Measurements from ENCODE around the gene SLC12A6. TPM values are rescaled to one million over a fixed set of nuclear protein-coding genes. Genes with fewer than 3 reads are reported as not detected.

Gene SLC12A6
- total and polyA plus RNA-seq, 8 donors: 25.3 to 47.4 (median 29.7) TPM

DNA sequence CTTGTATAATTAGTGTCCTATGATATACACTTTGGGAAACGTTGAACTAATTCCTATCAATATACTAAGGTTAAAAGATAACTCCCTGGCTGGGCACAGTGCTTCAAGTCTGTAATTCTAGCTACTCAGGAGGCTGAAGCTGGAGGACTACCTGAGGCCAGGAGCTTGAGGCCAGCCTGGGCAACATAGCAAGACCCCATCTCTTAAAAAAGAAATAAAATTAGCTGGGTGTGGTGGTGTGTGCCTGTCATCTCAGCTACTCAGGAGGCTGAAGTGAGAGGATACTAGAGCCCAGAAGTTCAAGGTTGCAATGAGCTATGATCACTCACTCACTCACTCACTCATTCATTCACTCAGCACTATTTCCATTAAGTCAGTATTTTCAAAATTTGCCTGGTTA lies 55.2 kb downstream of the SLC12A6 start:
- DNase-seq: no peak
- H3K9me3 ChIP-seq: no peaks in the 10 kb centered on the region
- TF ChIP-seq, protein P1, sequence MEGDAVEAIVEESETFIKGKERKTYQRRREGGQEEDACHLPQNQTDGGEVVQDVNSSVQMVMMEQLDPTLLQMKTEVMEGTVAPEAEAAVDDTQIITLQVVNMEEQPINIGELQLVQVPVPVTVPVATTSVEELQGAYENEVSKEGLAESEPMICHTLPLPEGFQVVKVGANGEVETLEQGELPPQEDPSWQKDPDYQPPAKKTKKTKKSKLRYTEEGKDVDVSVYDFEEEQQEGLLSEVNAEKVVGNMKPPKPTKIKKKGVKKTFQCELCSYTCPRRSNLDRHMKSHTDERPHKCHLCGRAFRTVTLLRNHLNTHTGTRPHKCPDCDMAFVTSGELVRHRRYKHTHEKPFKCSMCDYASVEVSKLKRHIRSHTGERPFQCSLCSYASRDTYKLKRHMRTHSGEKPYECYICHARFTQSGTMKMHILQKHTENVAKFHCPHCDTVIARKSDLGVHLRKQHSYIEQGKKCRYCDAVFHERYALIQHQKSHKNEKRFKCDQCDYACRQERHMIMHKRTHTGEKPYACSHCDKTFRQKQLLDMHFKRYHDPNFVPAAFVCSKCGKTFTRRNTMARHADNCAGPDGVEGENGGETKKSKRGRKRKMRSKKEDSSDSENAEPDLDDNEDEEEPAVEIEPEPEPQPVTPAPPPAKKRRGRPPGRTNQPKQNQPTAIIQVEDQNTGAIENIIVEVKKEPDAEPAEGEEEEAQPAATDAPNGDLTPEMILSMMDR (IDR thresholded peaks at IDR 0.05): no peak

DNA sequence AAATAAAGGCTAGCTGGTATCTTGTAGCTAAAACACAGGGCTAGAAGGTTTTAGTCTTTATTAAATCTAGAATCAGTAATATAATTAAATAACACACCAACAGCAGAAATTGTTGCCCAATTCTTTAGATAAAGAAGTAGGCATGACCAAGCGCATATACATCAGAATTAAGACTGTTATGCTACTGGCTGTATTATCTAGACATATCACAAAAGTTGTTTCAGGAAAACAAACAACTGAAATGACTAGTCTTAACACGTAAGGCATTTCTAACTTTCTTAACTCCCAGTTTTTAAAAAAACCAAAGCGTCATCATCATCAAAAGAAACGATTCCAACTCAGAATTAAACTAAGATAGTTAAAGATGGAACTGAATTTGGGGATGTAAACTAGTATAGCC lies 57.4 kb downstream of the SLC12A6 start:
- Histone ChIP-seq H3K36me3 (no peaks in the 10 kb centered on the region), H3K4me1 (no peaks in the 10 kb centered on the region), H3K4me3 (no peak overlapping the region), H3K9me3 (no peaks in the 10 kb centered on the region), H3K27me3 (no peaks in the 10 kb centered on the region), H3K27ac (no peak overlapping the region)
- intact Hi-C loops (cut with DNase I): no loop called here
- no peak for DNase-seq
- no peak for ATAC-seq
- TF ChIP-seq, protein P1 (IDR thresholded peaks at IDR 0.05): no peak

More for the DNA sequence above, 55.2 kb downstream of the SLC12A6 start:
- intact Hi-C loops (cut with DNase I): no loop called here
- no peak overlapping the region for H3K27ac ChIP-seq
- no peak overlapping the region for H3K4me3 ChIP-seq
- H3K36me3 ChIP-seq: no peaks in the 10 kb centered on the region
- no peaks in the 10 kb centered on the region for H3K4me1 ChIP-seq
- no peaks in the 10 kb centered on the region for H3K27me3 ChIP-seq
- ATAC-seq: no peak

DNA sequence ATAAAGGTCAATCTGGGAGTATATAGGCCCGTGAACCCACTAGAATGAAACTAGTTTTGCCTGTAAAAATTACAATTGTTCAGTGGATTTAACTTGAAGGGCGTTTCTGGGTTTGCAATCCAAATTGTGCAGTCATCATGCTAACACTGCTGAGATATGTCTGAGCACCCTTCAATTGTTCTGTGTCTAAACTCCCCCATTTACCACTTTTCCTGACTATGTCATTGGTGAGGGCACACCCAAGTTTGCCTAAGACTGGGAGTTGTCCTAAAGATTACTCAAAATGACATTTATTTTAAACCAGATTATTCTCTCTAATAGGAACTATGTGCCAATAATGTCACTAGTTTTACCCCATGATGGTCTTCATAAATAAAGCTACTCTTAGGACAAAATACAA lies 58.2 kb downstream of the SLC12A6 start:
- no peak for ATAC-seq

DNA sequence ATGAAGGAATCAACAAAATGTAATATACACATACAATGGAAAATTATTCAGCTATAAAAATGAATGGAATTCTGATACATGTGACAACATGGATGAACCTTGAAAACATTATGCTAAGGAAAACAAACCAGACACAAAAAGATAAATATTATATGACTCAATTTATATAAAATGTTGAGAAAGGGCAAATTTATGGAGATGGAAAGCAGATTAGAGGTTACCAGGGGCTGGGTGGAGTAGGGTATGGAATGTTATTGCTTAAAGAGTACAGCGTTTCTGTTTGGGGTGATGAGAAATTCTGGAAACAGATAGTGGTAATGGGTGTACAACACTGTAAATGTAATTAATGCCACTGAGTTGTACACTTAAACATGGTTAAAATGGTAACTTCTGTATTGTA lies 61.9 kb downstream of the SLC12A6 start:
- Histone ChIP-seq H3K9me3 (no peaks in the 10 kb centered on the region), H3K27me3 (no peaks in the 10 kb centered on the region), H3K27ac (no peak overlapping the region), H3K4me3 (no peak overlapping the region), H3K36me3 (peaks cover 0 to 5% of the 10 kb centered on the region in 2 donors), H3K4me1 (no peaks in the 10 kb centered on the region)
- intact Hi-C loops (cut with DNase I): no loop called here
- DNase-seq (no peak), ATAC-seq (no peak)
- TF ChIP-seq, protein P1 (IDR thresholded peaks at IDR 0.05): no peak

More for the DNA sequence above, 58.2 kb downstream of the SLC12A6 start:
- no peaks in the 10 kb centered on the region for H3K27me3 ChIP-seq
- no peak overlapping the region for H3K27ac ChIP-seq
- TF ChIP-seq, protein P1 (IDR thresholded peaks at IDR 0.05): no peak
- H3K4me1 ChIP-seq: no peaks in the 10 kb centered on the region
- H3K36me3 ChIP-seq: peaks cover 0 to 2% of the 10 kb centered on the region in 2 donors
- H3K4me3 ChIP-seq: no peak overlapping the region
- intact Hi-C loops (cut with DNase I): no loop called here
- no peak for DNase-seq
- H3K9me3 ChIP-seq: no peaks in the 10 kb centered on the region

DNA sequence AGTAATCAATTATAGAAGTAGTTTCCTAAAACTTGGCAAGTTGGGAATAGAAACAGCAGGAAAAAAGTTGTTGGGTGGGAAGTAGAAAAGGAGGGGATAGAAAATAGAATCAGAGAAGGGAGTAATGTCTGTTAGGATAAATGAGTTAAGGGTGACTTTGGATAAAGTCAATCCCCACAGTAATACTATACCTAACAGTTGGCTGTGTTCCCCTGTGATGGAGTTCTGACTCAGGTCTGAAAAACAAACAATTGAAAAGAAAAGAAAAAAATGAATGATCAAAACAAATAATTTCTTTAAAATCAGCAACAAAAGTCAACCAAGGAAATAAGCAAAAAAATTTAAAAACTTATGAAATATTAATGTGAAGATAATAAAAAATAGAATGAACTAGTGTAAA lies 62.4 kb downstream of the SLC12A6 start:
- no peaks in the 10 kb centered on the region for H3K27me3 ChIP-seq

More for the DNA sequence above, 62.4 kb downstream of the SLC12A6 start:
- TF ChIP-seq, protein P1 (IDR thresholded peaks at IDR 0.05): no peak
- no peak for DNase-seq
- Histone ChIP-seq H3K27ac (no peak overlapping the region), H3K4me3 (no peak overlapping the region), H3K4me1 (no peaks in the 10 kb centered on the region), H3K9me3 (no peaks in the 10 kb centered on the region), H3K36me3 (peaks cover 0 to 5% of the 10 kb centered on the region in 2 donors)
- intact Hi-C loops (cut with DNase I): no loop called here
- ATAC-seq: no peak

All from left lung (tissue), 10 donors.